ENCODE measurements around the gene DNLZ. TPM values are rescaled to one million over a fixed set of nuclear protein-coding genes. Genes with fewer than 3 reads are reported as not detected.

The DNLZ gene
- total and polyA plus RNA-seq, 10 donors = 15.8 to 29.8 (median 22.3) TPM

- peak overlapping the region in 6 of 8 donors; percentile 31 to 75 (median 47) for H3K4me3 ChIP-seq
- H3K27ac ChIP-seq = peak overlapping the region in 7 of 8 donors; percentile 54 to 81 (median 77)
- TF ChIP-seq POLR2A (IDR thresholded peaks at IDR 0.05) = no peak
- TF ChIP-seq CTCF (IDR thresholded peaks at IDR 0.05 in 8 of 11, conservative IDR thresholded peaks at IDR 0.05 in 3 of 11) = no peak
- TF ChIP-seq POLR2AphosphoS5 (IDR thresholded peaks at IDR 0.05) = no peak
- intact Hi-C loops (cut with DNase I; ENCODE audit: low total_unique reads) = no loop called here
- H3K4me1 ChIP-seq = peaks cover 13 to 50% (median 32%) of the 10 kb centered on the region in 6 donors
- WGBS, 5 donors = 11 to 25% (median 20%) methylated on average over 4 to 17 of the region's 17 CpGs
- no peaks in the 10 kb centered on the region for H3K9me3 ChIP-seq
- no peak for DNase-seq
- no peaks in the 10 kb centered on the region for H3K36me3 ChIP-seq
- peaks cover 0 to 52% (median 12%) of the 10 kb centered on the region in 7 donors for H3K27me3 ChIP-seq (replicated peaks in 1 of 7)
These were observed 36.7 kb downstream of the DNLZ start for GRCh38 chr9:136326761-136327303.

- no peak for DNase-seq
These were observed 37.3 kb downstream of the DNLZ start for GRCh38 chr9:136326061-136326760.

GRCh38 chr9:136325358-136325757, 38.2 kb downstream of the DNLZ start:
- Histone ChIP-seq H3K27ac (peak overlapping the region in 4 of 8 donors; percentile 77 to 81 (median 78)), H3K4me1 (peaks cover 13 to 44% (median 32%) of the 10 kb centered on the region in 6 donors), H3K36me3 (no peaks in the 10 kb centered on the region), H3K9me3 (no peaks in the 10 kb centered on the region), H3K4me3 (no peak overlapping the region), H3K27me3 (replicated peaks in 1 of 7) (peaks cover 0 to 52% (median 12%) of the 10 kb centered on the region in 7 donors)
- TF ChIP-seq CTCF (IDR thresholded peaks at IDR 0.05 in 8 of 11, conservative IDR thresholded peaks at IDR 0.05 in 3 of 11) (no peak), POLR2AphosphoS5 (IDR thresholded peaks at IDR 0.05) (no peak), POLR2A (IDR thresholded peaks at IDR 0.05) (no peak)
- DNase-seq = no peak
- 80 to 96% (median 90%) methylated on average over 4 to 13 of the region's 13 CpGs for WGBS, 5 donors
- intact Hi-C loops (cut with DNase I; ENCODE audit: low total_unique reads) = no loop called here

More at GRCh38 chr9:136326061-136326760, 37.3 kb downstream of the DNLZ start:
- H3K27ac ChIP-seq = peak overlapping the region in 7 of 8 donors; percentile 54 to 81 (median 77)
- no peaks in the 10 kb centered on the region for H3K9me3 ChIP-seq
- peaks cover 13 to 50% (median 32%) of the 10 kb centered on the region in 6 donors for H3K4me1 ChIP-seq
- peak; percentile 50 to 76 (median 53) for TF ChIP-seq POLR2AphosphoS5 (IDR thresholded peaks at IDR 0.05)
- no peak for TF ChIP-seq POLR2A (IDR thresholded peaks at IDR 0.05)
- TF ChIP-seq CTCF (IDR thresholded peaks at IDR 0.05 in 8 of 11, conservative IDR thresholded peaks at IDR 0.05 in 3 of 11) = no peak
- WGBS, 5 donors = 13 to 21% (median 18%) methylated on average over 14 to 28 of the region's 28 CpGs
- peaks cover 0 to 52% (median 12%) of the 10 kb centered on the region in 7 donors for H3K27me3 ChIP-seq (replicated peaks in 1 of 7)
- H3K4me3 ChIP-seq = peak overlapping the region in 1 of 8 donors; percentile 75
- intact Hi-C loops (cut with DNase I; ENCODE audit: low total_unique reads) = no loop called here
- no peaks in the 10 kb centered on the region for H3K36me3 ChIP-seq

All from spleen (tissue), 11 donors.